ENCODE data around the gene PDXP.

DNA sequence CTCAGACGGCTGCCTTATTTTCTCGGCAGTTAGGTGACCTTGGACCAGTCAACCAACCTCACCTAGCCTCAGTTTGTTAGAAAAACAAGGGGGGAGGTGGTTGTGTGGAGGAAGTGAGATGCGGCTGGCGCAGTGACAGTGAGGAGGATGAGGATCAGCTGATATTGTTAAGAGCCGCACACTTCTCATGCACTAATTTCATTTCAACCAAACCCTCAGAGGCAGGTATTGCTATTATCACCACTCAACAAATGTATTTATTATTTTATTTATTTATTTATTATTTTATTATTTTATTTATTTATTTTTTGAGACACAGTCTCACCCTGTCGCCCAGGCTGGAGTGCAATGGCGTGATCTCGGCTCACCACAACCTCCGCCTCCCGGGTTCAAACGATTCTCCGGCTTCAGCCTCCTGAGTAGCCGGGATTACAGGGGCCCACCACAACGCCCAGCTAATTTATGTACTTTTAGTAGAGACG, 19.0 kb downstream of the PDXP start:
- no peak for TF ChIP-seq EZH2 (IDR thresholded peaks at IDR 0.05; ENCODE audit: low read length, missing control alignments)
- TF ChIP-seq, protein P1, sequence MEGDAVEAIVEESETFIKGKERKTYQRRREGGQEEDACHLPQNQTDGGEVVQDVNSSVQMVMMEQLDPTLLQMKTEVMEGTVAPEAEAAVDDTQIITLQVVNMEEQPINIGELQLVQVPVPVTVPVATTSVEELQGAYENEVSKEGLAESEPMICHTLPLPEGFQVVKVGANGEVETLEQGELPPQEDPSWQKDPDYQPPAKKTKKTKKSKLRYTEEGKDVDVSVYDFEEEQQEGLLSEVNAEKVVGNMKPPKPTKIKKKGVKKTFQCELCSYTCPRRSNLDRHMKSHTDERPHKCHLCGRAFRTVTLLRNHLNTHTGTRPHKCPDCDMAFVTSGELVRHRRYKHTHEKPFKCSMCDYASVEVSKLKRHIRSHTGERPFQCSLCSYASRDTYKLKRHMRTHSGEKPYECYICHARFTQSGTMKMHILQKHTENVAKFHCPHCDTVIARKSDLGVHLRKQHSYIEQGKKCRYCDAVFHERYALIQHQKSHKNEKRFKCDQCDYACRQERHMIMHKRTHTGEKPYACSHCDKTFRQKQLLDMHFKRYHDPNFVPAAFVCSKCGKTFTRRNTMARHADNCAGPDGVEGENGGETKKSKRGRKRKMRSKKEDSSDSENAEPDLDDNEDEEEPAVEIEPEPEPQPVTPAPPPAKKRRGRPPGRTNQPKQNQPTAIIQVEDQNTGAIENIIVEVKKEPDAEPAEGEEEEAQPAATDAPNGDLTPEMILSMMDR (conservative IDR thresholded peaks at IDR 0.05 in 1 of 2, IDR thresholded peaks at IDR 0.05 in 1 of 2; ENCODE audit: low read depth in 1 of 2, low read length in 2 of 2), result no peak
